ENCODE measurements around the gene GLIPR1L1. TPM values are rescaled to one million over a fixed set of nuclear protein-coding genes. Genes with fewer than 3 reads are reported as not detected.

The GLIPR1L1 gene
- total and polyA plus RNA-seq, 2 of the 8 experiments (the other 6 are each of a cell fraction or from before 2014, with no cell fraction given), result 1.2 to 1.7 TPM

DNA sequence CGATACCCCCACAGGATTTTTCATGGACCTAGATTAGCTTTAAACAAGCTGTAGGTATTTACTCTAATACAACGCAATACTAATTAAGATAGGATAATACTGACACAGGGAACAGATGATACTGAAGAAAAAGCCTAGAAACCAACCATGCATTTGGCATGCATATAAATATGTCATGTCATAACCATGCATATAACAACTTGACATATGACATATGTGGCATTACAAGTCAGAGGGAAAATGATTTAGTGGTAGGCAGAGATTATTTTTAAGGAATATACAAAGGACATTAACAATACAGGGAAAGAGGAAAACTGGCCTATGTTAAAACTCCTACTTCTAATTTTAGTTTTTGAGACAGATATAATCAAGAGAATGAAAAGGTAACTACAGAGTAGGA is 32.2 kb upstream of the GLIPR1L1 start:
- H4K20me1 ChIP-seq (replicated peaks in 1 of 2; ENCODE audit: control insufficient read depth in 1 of 2, insufficient read depth in 2 of 2, low read length in 2 of 2), result no peaks in the 10 kb centered on the region
- H3K23me2 ChIP-seq (ENCODE audit: low read depth, low read length), result no peaks in the 10 kb centered on the region
- H4K8ac ChIP-seq (ENCODE audit: extremely low read depth, insufficient read depth, low read length), result no peak overlapping the region
- no peaks in the 10 kb centered on the region for H3K79me2 ChIP-seq (ENCODE audit: control insufficient read depth in 1 of 2, insufficient read depth in 2 of 2, low read length in 2 of 2)
- FAIRE-seq, result no peak
- no peak overlapping the region for H4K5ac ChIP-seq (ENCODE audit: insufficient read length, low read depth, low read length)
- H3K4ac ChIP-seq (replicated peaks; ENCODE audit: insufficient read length, low read depth, low read length), result no peak overlapping the region
- H2BK5ac ChIP-seq (ENCODE audit: low read depth, low read length), result no peak overlapping the region
- no peaks in the 10 kb centered on the region for H3K9me3 ChIP-seq (ENCODE audit: insufficient read depth in 2 of 2, low read depth in 1 of 2, low read length in 1 of 2)
- H3K4me2 ChIP-seq (ENCODE audit: insufficient read depth in 1 of 2, low read depth in 2 of 2, low read length in 2 of 2), result no peak overlapping the region
- ChIA-PET CTCF (ENCODE audit: partially characterized antibody) (interaction anchor here (1.0 to 1.5 kb wide), 3 partner anchors 9 to 89 kb away, joined by 4 read pairs; partner anchors contain the start of gene GLIPR1L2), POLR2A (ENCODE audit: partially characterized antibody) (no interaction called here)
- no peak overlapping the region for H3K9ac ChIP-seq (replicated peaks in 1 of 4; ENCODE audit: extremely low read depth in 1 of 4, low read depth in 3 of 4, low read length in 3 of 4)
- H3K36me3 ChIP-seq (ENCODE audit: control insufficient read depth in 2 of 4, insufficient read depth in 4 of 4, low read length in 3 of 4), result no peaks in the 10 kb centered on the region
- H2AFZ ChIP-seq (ENCODE audit: low read length), result no peak overlapping the region
- no peak overlapping the region for H3K23ac ChIP-seq (ENCODE audit: insufficient read length)
- 88% methylated on average over 2 of the region's 2 CpGs; no CpG with 5 or more reads in 1 of the 2 experiments for WGBS, 2 experiments (ENCODE audit: extremely low coverage in 1 of 2, insufficient coverage in 1 of 2, insufficient read length in 1 of 2, insufficient replicate concordance in 2 of 2, low coverage in 1 of 2, low lambda C conversion rate in 2 of 2, missing lambda C conversion rate in 1 of 2)
- no peak overlapping the region for H2BK120ac ChIP-seq (replicated peaks; ENCODE audit: low read depth, low read length)
- no peak overlapping the region for H3K18ac ChIP-seq (ENCODE audit: extremely low read depth, low read length)
- H3K27me3 ChIP-seq (replicated peaks in 1 of 4; ENCODE audit: control insufficient read depth in 3 of 4, extremely low read depth in 1 of 4, insufficient read depth in 3 of 4, low read length in 3 of 4), result no peaks in the 10 kb centered on the region
- no peak overlapping the region for H3K14ac ChIP-seq (ENCODE audit: insufficient read length)
- no peak overlapping the region for H2AK5ac ChIP-seq (ENCODE audit: low read depth, low read length)
- no peak overlapping the region for H3K27ac ChIP-seq (ENCODE audit: low read depth, low read length)
- H4K91ac ChIP-seq (replicated peaks; ENCODE audit: insufficient read length, low read length), result no peak overlapping the region
- H2BK12ac ChIP-seq (ENCODE audit: low read depth, low read length), result no peak overlapping the region
- TF ChIP-seq JUND (IDR thresholded peaks at IDR 0.05; ENCODE audit: low read length) (no peak), HDAC2 (IDR thresholded peaks at IDR 0.05; ENCODE audit: borderline replicate concordance in 1 of 2, low read depth in 2 of 2, low read length in 2 of 2) (no peak), POLR2AphosphoS5 (IDR thresholded peaks at IDR 0.05; ENCODE audit: low read depth, low read length) (no peak), ZNF274 (IDR thresholded peaks at IDR 0.05; ENCODE audit: borderline replicate concordance, extremely low read depth, low read length) (no peak), TAF1 (IDR thresholded peaks at IDR 0.05; ENCODE audit: low read depth, low read length) (no peak), YY1 (IDR thresholded peaks at IDR 0.05; ENCODE audit: low read depth, low read length) (no peak), MAX (IDR thresholded peaks at IDR 0.05) (no peak), POLR2A (IDR thresholded peaks at IDR 0.05; ENCODE audit: control extremely low read depth in 1 of 2, low read depth in 2 of 2, low read length in 2 of 2) (no peak), RNF2 (IDR thresholded peaks at IDR 0.05; ENCODE audit: borderline replicate concordance, low read depth, low read length, missing control alignments, poor library complexity, severe bottlenecking) (no peak), NANOG (IDR thresholded peaks at IDR 0.05; ENCODE audit: insufficient read depth, low read depth, low read length, poor library complexity, severe bottlenecking) (no peak)
- DNase-seq (ENCODE audit: low read depth in 1 of 2, low spot score in 2 of 2), result no peak
- no peaks in the 10 kb centered on the region; a peak in 1 of 7 replicates for H3K4me1 ChIP-seq (replicated peaks in 1 of 4; ENCODE audit: control insufficient read depth in 3 of 4, insufficient read depth in 4 of 4, low read length in 3 of 4)
- H3K4me3 ChIP-seq (ENCODE audit: extremely low read depth in 1 of 4, insufficient read depth in 2 of 4, low read depth in 3 of 4, low read length in 4 of 4), result no peak overlapping the region
- no peak overlapping the region for H3K56ac ChIP-seq (replicated peaks; ENCODE audit: insufficient read length, low read depth, low read length)
- no peaks in the 10 kb centered on the region for H3K79me1 ChIP-seq (ENCODE audit: low read depth, low read length)
- no peak overlapping the region for H2BK20ac ChIP-seq (ENCODE audit: low read length)
- no peak overlapping the region for H2BK15ac ChIP-seq (ENCODE audit: low read length)
